CD1c-positive myeloid dendritic cell (primary cell): Measurements from ENCODE around the gene OR2D3.
"Not testable (repeated sequence)": the region's sequence is repeated elsewhere in the genome, so short reads cannot be mapped to it uniquely, and the experiment has no call there.

Experiments used
- DNase-seq: peaks from one replicate; pipeline ENCODE4 v3.0.0-alpha.2; 2016; ENCODE audit errors: extremely low spot score

OR2D3 gene

GRCh38 chr11:6928916-6929315, 8.1 kb downstream of the OR2D3 start:
- DNase-seq, result no peak

GRCh38 chr11:6931146-6931713, 10.4 kb downstream of the OR2D3 start:
- DNase-seq, result no peak

GRCh38 chr11:6932145-6932544, 11.3 kb downstream of the OR2D3 start:
- DNase-seq, result no peak

- no peak for DNase-seq
Measured at GRCh38 chr11:6941970-6942369, 21.2 kb downstream of the OR2D3 start.

GRCh38 chr11:6943131-6943530, 22.3 kb downstream of the OR2D3 start:
- no peak for DNase-seq

- DNase-seq, result not testable (repeated sequence)
Measured at GRCh38 chr11:6954248-6954647, 33.4 kb downstream of the OR2D3 start.

- DNase-seq, result no peak
Measured at GRCh38 chr11:6962141-6962540, 41.3 kb downstream of the OR2D3 start.

- no peak for DNase-seq
Measured at GRCh38 chr11:6962673-6963072, 41.9 kb downstream of the OR2D3 start.

- DNase-seq, result no peak
Measured at GRCh38 chr11:6968816-6969215, 48.0 kb downstream of the OR2D3 start.

GRCh38 chr11:6969854-6970253, 49.1 kb downstream of the OR2D3 start:
- not testable (repeated sequence) for DNase-seq
